Smooth muscle cell (in vitro differentiated cells): ENCODE measurements around the gene HSPA8. TPM values are rescaled to one million over a fixed set of nuclear protein-coding genes. Genes with fewer than 3 reads are reported as not detected.

Source experiments
- DNase-seq: peaks from one replicate; lab custom pipeline; 2025; ENCODE audit not compliant: unreplicated experiment; lab: John Stamatoyannopoulos, UW
- H2AFZ ChIP-seq: fragments of 200-600 bp; sonication (generic); 2 replicates; pipeline ENCODE4 v1.6.0; 2016; ENCODE audit warnings: antibody characterized with exemption, low read depth, mild to moderate bottlenecking
- H3F3A ChIP-seq: fragments of 200-600 bp; sonication (generic); 2 replicates; pipeline ENCODE4 v1.6.0; 2017; ENCODE audit warnings: antibody characterized with exemption, low read depth
- H3K27ac ChIP-seq: fragments of 200-600 bp; sonication (generic); 2 replicates; pipeline ENCODE4 v1.5.1; 2016; ENCODE audit warnings: low read depth, mild to moderate bottlenecking
- H3K27me3 ChIP-seq: fragments of 200-600 bp; sonication (generic); 2 replicates; pipeline ENCODE4 v1.6.1; 2016; ENCODE audit warnings: low read depth, mild to moderate bottlenecking
- H3K36me3 ChIP-seq: fragments of 200-600 bp; sonication (generic); 2 replicates; pipeline ENCODE4 v1.5.1; 2016; ENCODE audit warnings: low read depth
- H3K4me1 ChIP-seq: fragments of 200-600 bp; sonication (generic); 2 replicates; pipeline ENCODE4 v1.5.1; 2016; ENCODE audit warnings: low read depth
- H3K4me2 ChIP-seq: fragments of 200-600 bp; sonication (generic); 2 replicates; pipeline ENCODE4 v1.6.0; 2016; ENCODE audit warnings: mild to moderate bottlenecking
- H3K4me3 ChIP-seq: fragments of 200-600 bp; sonication (generic); 2 replicates; pipeline ENCODE4 v1.5.1; 2016; ENCODE audit warnings: mild to moderate bottlenecking
- H3K79me2 ChIP-seq: fragments of 200-600 bp; sonication (generic); 2 replicates; pipeline ENCODE4 v1.6.0; 2016; ENCODE audit warnings: low read depth, mild to moderate bottlenecking
- H3K9ac ChIP-seq: fragments of 200-600 bp; sonication (generic); 2 replicates; pipeline ENCODE4 v1.6.0; 2016; ENCODE audit warnings: low read depth
- H3K9me3 ChIP-seq: fragments of 200-600 bp; sonication (generic); replicated peaks from 2 replicates; pipeline ENCODE4 v1.5.1; 2016; ENCODE audit warnings: low read depth
- H4K20me1 ChIP-seq: fragments of 200-600 bp; sonication (generic); 2 replicates; pipeline ENCODE4 v1.6.0; 2016; ENCODE audit warnings: low read depth
- WGBS: methylation state at CpG from one replicate; pipeline ENCODE4 v1.1.7; 2016; ENCODE audit warnings: low lambda C conversion rate; 5-methylcytosine and 5-hydroxymethylcytosine counted together
- polyA plus RNA-seq: library from polyadenylated mRNA; unstranded; fragments of >200 nt; fragmentation: Nextera tagmentation; extraction: Ambion mirVana; gene quantifications from 2 replicates; pipeline ENCODE4 v1.2.1, GENCODE V29; 2016
- total RNA-seq: library from RNA; depleted of rRNA; stranded (reverse); fragments of >200 nt; gene quantifications from 2 replicates; pipeline ENCODE4 v1.2.3, GENCODE V29; 2014
- TF ChIP-seq, protein P1 (sequence below): fragments of 200-600 bp; sonication (generic); IDR thresholded peaks from 2 replicates; pipeline ENCODE4 v1.5.1; 2017; ENCODE audit warnings: borderline replicate concordance, mild to moderate bottlenecking, antibody characterized with exemption; ENCODE audit not compliant: insufficient read depth, poor library complexity, severe bottlenecking

The HSPA8 gene
- total RNA-seq = 1,212 and 1,497 TPM in 2 replicates
- 449 and 471 TPM in 2 replicates for polyA plus RNA-seq

DNA sequence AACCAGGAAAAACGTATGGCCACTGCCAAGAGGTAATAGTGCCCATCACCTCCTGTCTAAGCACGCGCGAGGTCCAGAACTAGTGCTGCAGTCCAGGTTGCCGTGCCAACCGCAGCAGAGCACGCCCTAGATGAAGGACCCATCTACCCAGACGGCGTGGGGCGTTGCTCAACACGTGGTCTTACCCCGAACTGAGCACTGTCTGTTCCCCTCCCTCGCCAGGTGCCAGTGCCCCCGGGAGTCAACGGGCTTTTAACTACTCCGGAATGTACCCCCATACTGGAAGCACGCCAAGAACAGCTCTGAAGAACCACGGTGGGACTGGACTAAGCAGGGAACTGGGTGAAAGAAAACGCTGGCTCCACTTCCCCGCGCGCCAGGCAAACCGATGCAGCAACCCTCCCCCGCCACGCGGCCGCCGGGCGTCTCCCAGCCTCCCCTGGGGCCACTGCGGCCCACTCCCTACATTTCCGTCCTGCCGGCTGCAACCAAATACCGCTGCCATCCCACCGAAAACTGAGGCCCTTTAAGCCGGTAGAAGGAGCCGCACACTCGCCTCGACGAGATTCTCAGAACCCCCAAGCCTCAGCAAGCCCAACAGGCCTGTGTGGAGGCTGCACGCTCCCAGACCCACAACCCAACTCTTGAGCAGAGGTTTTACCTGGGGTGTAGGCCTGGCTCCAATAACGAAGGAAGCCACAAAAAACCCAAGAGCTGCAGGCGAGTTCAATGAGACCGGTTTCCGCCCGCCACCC is at the start of gene HSPA8:
Gene HSPA8, minus strand, starts transcription at position 734 of the 755 bp plus-strand sequence. CDS start 812 bp downstream, outside the sequence.
- Histone ChIP-seq H3K4me1 (peaks cover 40% of the 10 kb centered on the region), H3K4me3 (peak within 1 kb of the TSS; percentile 85), H2AFZ (peak within 1 kb of the TSS; percentile 76), H3K79me2 (peaks cover 68% of the 10 kb centered on the region), H3K36me3 (peaks cover 21% of the 10 kb centered on the region), H3K4me2 (peak within 1 kb of the TSS; percentile 88), H3K9ac (peak within 1 kb of the TSS; percentile 99), H3K27ac (peak within 1 kb of the TSS; percentile 99), H3K9me3 (no peaks in the 10 kb centered on the region), H3F3A (peaks cover 31% of the 10 kb centered on the region), H4K20me1 (peaks cover 53% of the 10 kb centered on the region), H3K27me3 (no peaks in the 10 kb centered on the region)
- DNase-seq = no peak
- TF ChIP-seq, protein P1, sequence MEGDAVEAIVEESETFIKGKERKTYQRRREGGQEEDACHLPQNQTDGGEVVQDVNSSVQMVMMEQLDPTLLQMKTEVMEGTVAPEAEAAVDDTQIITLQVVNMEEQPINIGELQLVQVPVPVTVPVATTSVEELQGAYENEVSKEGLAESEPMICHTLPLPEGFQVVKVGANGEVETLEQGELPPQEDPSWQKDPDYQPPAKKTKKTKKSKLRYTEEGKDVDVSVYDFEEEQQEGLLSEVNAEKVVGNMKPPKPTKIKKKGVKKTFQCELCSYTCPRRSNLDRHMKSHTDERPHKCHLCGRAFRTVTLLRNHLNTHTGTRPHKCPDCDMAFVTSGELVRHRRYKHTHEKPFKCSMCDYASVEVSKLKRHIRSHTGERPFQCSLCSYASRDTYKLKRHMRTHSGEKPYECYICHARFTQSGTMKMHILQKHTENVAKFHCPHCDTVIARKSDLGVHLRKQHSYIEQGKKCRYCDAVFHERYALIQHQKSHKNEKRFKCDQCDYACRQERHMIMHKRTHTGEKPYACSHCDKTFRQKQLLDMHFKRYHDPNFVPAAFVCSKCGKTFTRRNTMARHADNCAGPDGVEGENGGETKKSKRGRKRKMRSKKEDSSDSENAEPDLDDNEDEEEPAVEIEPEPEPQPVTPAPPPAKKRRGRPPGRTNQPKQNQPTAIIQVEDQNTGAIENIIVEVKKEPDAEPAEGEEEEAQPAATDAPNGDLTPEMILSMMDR = no peak
- under 1% methylated on average over 44 of the region's 45 CpGs for WGBS

DNA sequence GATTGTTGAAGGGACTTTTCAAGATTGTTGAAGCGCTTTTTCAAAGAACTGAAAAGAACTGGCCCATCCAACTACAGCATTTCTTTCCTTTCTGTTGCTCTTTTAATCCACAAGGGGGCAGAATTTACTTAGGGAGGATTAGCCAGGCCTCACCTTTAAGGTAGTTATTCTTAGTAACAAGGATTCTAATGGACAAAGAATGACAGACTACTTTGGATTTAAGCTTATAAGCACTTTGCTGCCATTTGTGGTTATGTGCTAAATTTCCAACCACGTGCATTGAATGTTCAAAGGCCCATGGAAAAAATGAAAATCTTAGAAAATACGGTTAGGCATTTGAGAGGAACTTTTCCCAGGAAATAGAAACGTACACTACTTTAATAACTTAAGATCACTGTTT is 49.5 kb upstream of the HSPA8 start:
- Histone ChIP-seq H3K4me2 (peak overlapping the region; percentile 11), H3K27ac (peak overlapping the region; percentile 70)
- TF ChIP-seq, protein P1 = peak; percentile 84

DNA sequence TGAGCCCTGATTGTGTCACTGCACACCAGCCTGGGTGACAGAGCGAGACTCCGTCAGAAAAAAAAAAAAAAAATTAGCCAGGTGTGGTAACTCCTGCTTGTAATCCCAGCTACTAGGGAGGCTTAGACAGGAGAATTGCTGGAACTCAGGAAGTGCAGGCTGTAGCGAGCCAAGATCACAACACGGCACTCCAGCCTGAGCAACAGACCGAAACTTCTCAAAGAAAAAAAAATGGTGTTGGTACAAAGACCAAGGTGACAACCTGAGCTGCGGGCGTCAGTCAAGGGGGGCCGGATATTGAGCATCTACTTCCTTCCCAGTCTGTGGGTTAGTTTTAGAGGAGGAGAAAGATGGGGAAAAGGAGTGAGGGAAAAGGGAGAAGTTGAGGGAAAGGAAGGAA is 48.5 kb upstream of the HSPA8 start:
- Histone ChIP-seq H3K9me3 (no peaks in the 10 kb centered on the region), H3K4me2 (no peak overlapping the region), H2AFZ (no peak overlapping the region), H3K4me1 (peaks cover 4% of the 10 kb centered on the region), H3K36me3 (no peaks in the 10 kb centered on the region), H3F3A (peaks cover 4% of the 10 kb centered on the region), H3K4me3 (no peak overlapping the region), H3K9ac (no peak overlapping the region), H3K27ac (no peak overlapping the region), H3K27me3 (no peaks in the 10 kb centered on the region), H4K20me1 (peaks cover 11% of the 10 kb centered on the region), H3K79me2 (peaks cover 23% of the 10 kb centered on the region)
- DNase-seq = no peak
- TF ChIP-seq, protein P1 = no peak
- 86% methylated on average over 8 of the region's 8 CpGs for WGBS

More for the DNA sequence above, 49.5 kb upstream of the HSPA8 start:
- Histone ChIP-seq H3K27me3 (no peaks in the 10 kb centered on the region), H3K79me2 (peaks cover 25% of the 10 kb centered on the region), H2AFZ (no peak overlapping the region), H3K9me3 (no peaks in the 10 kb centered on the region), H3K4me1 (peaks cover 4% of the 10 kb centered on the region), H4K20me1 (peaks cover 11% of the 10 kb centered on the region), H3K4me3 (no peak overlapping the region), H3K9ac (no peak overlapping the region), H3K36me3 (peaks cover 4% of the 10 kb centered on the region), H3F3A (peaks cover 4% of the 10 kb centered on the region)
- DNase-seq = no peak
- WGBS = 38% methylated on average over 4 of the region's 4 CpGs
